A549 (cell line): Measurements from ENCODE around the gene CDKN2C. TPM values are rescaled to one million over a fixed set of nuclear protein-coding genes. Genes with fewer than 3 reads are reported as not detected.

ENCODE experiments used
- ATAC-seq, 2 experiments: fragments of 200-7000 bp in 1 of 2; fragments of >200 bp in 1 of 2; cut with Nextera tagmentation in 1 of 2; cut with Tn5 transposase in 1 of 2; 3 replicates each; pipeline versions ENCODE4 v1.8.0 to v1.9.1; 2018 to 2020; ENCODE audit warnings: mild to moderate bottlenecking in 1 of 2, moderate library complexity in 1 of 2
- CTCF ChIA-PET: fragments of 300-600 bp; sonication (Branson Sonifier 250); formaldehyde crosslinking; extraction: SDS; loops from one replicate; lab custom pipeline; 2021; ENCODE audit warnings: antibody characterized with exemption, inconsistent platforms; lab: Yijun Ruan, JAX
- POLR2A ChIA-PET: fragments of 350-600 bp; formaldehyde crosslinking; extraction: SDS; loops from one replicate; lab custom pipeline; 2021; ENCODE audit warnings: antibody characterized with exemption, inconsistent platforms; lab: Yijun Ruan, JAX
- DNase-seq, 2 experiments: peaks; one replicate each; pipeline versions ENCODE4 v3.0.0 to v3.0.0-alpha.2; 2011 to 2016; ENCODE audit warnings: low read depth in 1 of 2, low spot score in 1 of 2
- FAIRE-seq: peaks from 2 replicates; lab custom pipeline; 2011; peaks lifted over from hg19 to GRCh38; lab: Jason Lieb, UNC
- H3K27ac ChIP-seq, 2 experiments: fragments of >200 bp; sonication (Bioruptor Twin); formaldehyde crosslinking; 3 replicates each; pipeline ENCODE4 v1.5.1; 2016 to 2017
- H3K4me1 ChIP-seq: fragments of >200 bp; sonication (Bioruptor Twin); formaldehyde crosslinking; 3 replicates; pipeline ENCODE4 v1.6.1; 2016
- H3K4me2 ChIP-seq: fragments of >200 bp; sonication (Bioruptor Twin); formaldehyde crosslinking; 3 replicates; pipeline ENCODE4 v1.6.1; 2016
- H3K4me3 ChIP-seq: fragments of >200 bp; sonication (Bioruptor Twin); formaldehyde crosslinking; 3 replicates; pipeline ENCODE4 v1.5.1; 2016
- H3K9me3 ChIP-seq: fragments of >200 bp; sonication (Bioruptor Twin); formaldehyde crosslinking; 3 replicates; pipeline ENCODE4 v1.6.1; 2016
- BCL3 ChIP-seq: fragments of >200 bp; sonication (Bioruptor Twin); formaldehyde crosslinking; IDR thresholded peaks from 3 replicates; pipeline ENCODE4 v1.6.1; 2016
- FOSL2 ChIP-seq, 2 experiments: fragments of 450-650 bp in 1 of 2; fragments of >200 bp in 1 of 2; sonication (Bioruptor Twin) in 1 of 2; formaldehyde crosslinking; IDR thresholded peaks; 2 replicates each; pipeline versions ENCODE4 v1.5.0 to v1.6.1; 2016 to 2020; ENCODE audit warnings: mild to moderate bottlenecking in 1 of 2, moderate library complexity in 1 of 2
- GATA3 ChIP-seq: IDR thresholded peaks from 2 replicates; pipeline ENCODE4 v1.6.1; 2012; ENCODE audit warnings: borderline replicate concordance
- HDAC2 ChIP-seq: fragments of 200-600 bp; sonication (generic); IDR thresholded peaks from 2 replicates; pipeline ENCODE4 v1.6.1; 2016
- HEYL ChIP-seq: fragments of 250-450 bp; sonication (Bioruptor Pico); IDR thresholded peaks from 2 replicates; pipeline ENCODE4 v1.8.0; 2021; ENCODE audit warnings: mild to moderate bottlenecking, moderate library complexity
- HOXB5 ChIP-seq: fragments of 250-450 bp; sonication (Bioruptor Pico); IDR thresholded peaks from 2 replicates; pipeline ENCODE4 v1.5.0; 2020; ENCODE audit warnings: mild to moderate bottlenecking, moderate library complexity
- KDM5A ChIP-seq: fragments of 200-600 bp; sonication (generic); IDR thresholded peaks from 2 replicates; pipeline ENCODE4 v1.6.1; 2016; ENCODE audit warnings: antibody characterized with exemption, mild to moderate bottlenecking
- MAFK ChIP-seq: fragments of 450-650 bp; IDR thresholded peaks from 2 replicates; pipeline ENCODE4 v1.6.1; 2014; ENCODE audit not compliant: partially characterized antibody
- MYC ChIP-seq: IDR thresholded peaks from 2 replicates; pipeline ENCODE4 v1.6.1; 2012; ENCODE audit warnings: mild to moderate bottlenecking, inconsistent platforms, low read length, improper control_type of control experiment, borderline replicate concordance
- NR3C1 ChIP-seq: fragments of >200 bp; sonication (Bioruptor Twin); formaldehyde crosslinking; IDR thresholded peaks from 3 replicates; pipeline ENCODE4 v1.6.1; 2017
- PBX3 ChIP-seq: IDR thresholded peaks from 2 replicates; pipeline ENCODE4 v1.6.1; 2012
- PHF8 ChIP-seq: fragments of 200-600 bp; sonication (generic); IDR thresholded peaks from 2 replicates; pipeline ENCODE4 v1.6.1; 2016; ENCODE audit warnings: low read depth, mild to moderate bottlenecking, antibody characterized with exemption, moderate library complexity, borderline replicate concordance
- POLR2A ChIP-seq: IDR thresholded peaks from 2 replicates; pipeline ENCODE4 v1.6.1; 2012; ENCODE audit warnings: mild to moderate bottlenecking, low read length
- RCOR1 ChIP-seq: fragments of 150-350 bp; IDR thresholded peaks from 2 replicates; pipeline ENCODE4 v1.6.1; 2014; ENCODE audit warnings: antibody characterized with exemption, low read length, low read depth
- REST ChIP-seq: fragments of 200-600 bp; sonication (generic); IDR thresholded peaks from 2 replicates; pipeline ENCODE4 v1.6.1; 2016; ENCODE audit warnings: antibody characterized with exemption, mild to moderate bottlenecking, moderate library complexity
- RNF2 ChIP-seq: fragments of 200-600 bp; sonication (generic); IDR thresholded peaks from 2 replicates; pipeline ENCODE4 v1.6.1; 2016; ENCODE audit warnings: low read depth, mild to moderate bottlenecking, antibody characterized with exemption, moderate library complexity, borderline replicate concordance
- SMC3 ChIP-seq: fragments of >200 bp; sonication (Bioruptor Twin); formaldehyde crosslinking; IDR thresholded peaks from 3 replicates; pipeline ENCODE4 v1.6.1; 2018; ENCODE audit warnings: inconsistent platforms
- SREBF2 ChIP-seq: fragments of 450-650 bp; IDR thresholded peaks from 2 replicates; pipeline ENCODE4 v1.6.1; 2014; ENCODE audit warnings: mild to moderate bottlenecking, moderate library complexity
- ZFP36 ChIP-seq: fragments of 450-650 bp; IDR thresholded peaks from 2 replicates; pipeline ENCODE4 v1.6.1; 2014; ENCODE audit warnings: borderline replicate concordance; ENCODE audit not compliant: partially characterized antibody
- WGBS: methylation state at CpG from one replicate; pipeline ENCODE4 v1.1.6; 2017; ENCODE audit errors: missing lambda C conversion rate; 5-methylcytosine and 5-hydroxymethylcytosine counted together
- polyA plus RNA-seq, 4 experiments: library from polyadenylated mRNA; depleted of rRNA in 3 of 4; stranded (reverse); fragments of >200 nt; fragmentation: RNase III in 1 of 4; extraction: RNeasy Plus Mini Kit Qiagen cat#74134 plus additional on column Dnase treatment in 1 of 4; gene quantifications; 2 replicates in 3 of 4; 3 replicates in 1 of 4; pipeline ENCODE4 v1.2.3, GENCODE V29; 2011 to 2017

The CDKN2C gene
- polyA plus RNA-seq, 2 of the 4 experiments (the other 2 are of a cell fraction), result 13.0 to 17.7 TPM

GRCh38 chr1:50981741-50982140, 11.7 kb downstream of the CDKN2C start:
- WGBS, result 22% methylated on average over 1 of the region's 1 CpG
- H3K4me3 ChIP-seq, result peak overlapping the region; percentile 27; the same call in 2 of the 3 replicates
- ChIA-PET CTCF (interaction anchor here (0.8 kb wide), 1 partner anchor 9 kb away, joined by 3 read pairs; no protein-coding TSS in a partner anchor), POLR2A (interaction anchor here (0.8 kb wide), 1 partner anchor 12 kb away, joined by 3 read pairs; the partner anchor contains the start of gene CDKN2C)
- no peak for TF ChIP-seq GATA3
- TF ChIP-seq POLR2A, result no peak
- no peak for TF ChIP-seq RNF2
- no peak for TF ChIP-seq HOXB5 (CRISPR knock-in tag)
- TF ChIP-seq ZFP36, result no peak
- no peak for TF ChIP-seq SMC3
- no peak for TF ChIP-seq NR3C1
- no peak for TF ChIP-seq PBX3
- no peak for TF ChIP-seq MAFK
- no peak for TF ChIP-seq HEYL (CRISPR knock-in tag)
- TF ChIP-seq KDM5A, result no peak
- TF ChIP-seq, all 56 proteins: peak for 0
- H3K27ac ChIP-seq, result peak overlapping the region; percentile 74 to 99; a peak in 5 of 6 replicates
- H3K4me1 ChIP-seq, result peaks cover 37% of the 10 kb centered on the region; the same call in 2 of the 3 replicates
- no peaks in the 10 kb centered on the region for H3K9me3 ChIP-seq
- H3K4me2 ChIP-seq, result peak overlapping the region; percentile 84
- no peak for FAIRE-seq
- no peak for DNase-seq
- ATAC-seq, result no peak

GRCh38 chr1:50982611-50983010, 12.6 kb downstream of the CDKN2C start:
- ATAC-seq (no peak), DNase-seq (no peak), FAIRE-seq (no peak)
- ChIA-PET CTCF (interaction anchor here (0.8 to 1.2 kb wide), 2 partner anchors 10 to 14 kb away, joined by 3 read pairs; no protein-coding TSS in a partner anchor), POLR2A (no interaction called here)
- WGBS, result 25% methylated on average over 3 of the region's 3 CpGs
- H3K4me1 ChIP-seq, result peaks cover 37% of the 10 kb centered on the region; the same call in 2 of the 3 replicates
- TF ChIP-seq POLR2A, result no peak
- TF ChIP-seq REST, result no peak
- TF ChIP-seq SREBF2, result no peak
- TF ChIP-seq HDAC2, result no peak
- no peak for TF ChIP-seq RCOR1
- TF ChIP-seq FOSL2 (IDR thresholded peaks at IDR 0.05), result no peak
- TF ChIP-seq FOSL2 (CRISPR knock-in tag; IDR thresholded peaks at IDR 0.05), result no peak
- TF ChIP-seq MYC, result no peak
- TF ChIP-seq BCL3, result no peak
- no peak for TF ChIP-seq PHF8
- peak overlapping the region; percentile 27; the same call in 2 of the 3 replicates for H3K4me3 ChIP-seq
- peak overlapping the region; percentile 84 for H3K4me2 ChIP-seq
- H3K9me3 ChIP-seq, result no peaks in the 10 kb centered on the region
- H3K27ac ChIP-seq, result peak overlapping the region; percentile 34 to 99; a peak in 4 of 6 replicates
